Activated CD4-positive, alpha-beta memory T cell treated with anti-CD3 and anti-CD28 coated beads for 36 hours (primary cell): ENCODE results near the gene ITFG1. TPM values are rescaled to one million over a fixed set of nuclear protein-coding genes. Genes with fewer than 3 reads are reported as not detected.
A peak's percentile ranks its signal among the peaks of the same experiment; 100 is the strongest.
"Not testable (repeated sequence)": the region's sequence is repeated elsewhere in the genome, so short reads cannot be mapped to it uniquely, and the experiment has no call there.

Experiments used
- CTCF ChIA-PET: fragments of 350-600 bp; sonication (Branson Sonifier 250); formaldehyde crosslinking; loops from one replicate; lab custom pipeline; 2021; ENCODE audit warnings: antibody characterized with exemption, inconsistent platforms; lab: Charles Lee
- POLR2A ChIA-PET: fragments of 350-600 bp; sonication (Branson Sonifier 250); formaldehyde crosslinking; loops from one replicate; lab custom pipeline; 2021; ENCODE audit warnings: antibody characterized with exemption; lab: Charles Lee
- DNase-seq: peaks from one replicate; pipeline ENCODE4 v3.0.0-alpha.2; 2020
- H3K27ac Mint-ChIP-seq: one replicate; pipeline ENCODE4 v1.8.0; 2021; ENCODE audit warnings: mixed read lengths
- H3K27me3 Mint-ChIP-seq: one replicate; pipeline ENCODE4 v1.8.0; 2021; ENCODE audit warnings: mixed read lengths
- H3K36me3 Mint-ChIP-seq: one replicate; pipeline ENCODE4 v1.8.0; 2021; ENCODE audit warnings: mixed read lengths
- H3K4me1 Mint-ChIP-seq: one replicate; pipeline ENCODE4 v1.8.0; 2021; ENCODE audit warnings: low read depth, mixed read lengths
- H3K4me3 Mint-ChIP-seq: one replicate; pipeline ENCODE4 v1.8.0; 2021; ENCODE audit warnings: mild to moderate bottlenecking, mixed read lengths
- H3K9me3 Mint-ChIP-seq: one replicate; pipeline ENCODE4 v1.8.0; 2021; ENCODE audit warnings: mixed read lengths
- intact Hi-C: fragments of 100-400 bp; cut with micrococcal nuclease; formaldehyde crosslinking; loops from one replicate; pipeline ENCODE4 v1.15.1; 2023
- total RNA-seq, 2 experiments: library from RNA; stranded (reverse); gene quantifications; one replicate each; pipeline ENCODE4 v1.2.3, GENCODE V29; 2021

The ITFG1 gene
- total RNA-seq, 2 experiments from 2014 or later: 20.6 to 22.0 TPM

DNA sequence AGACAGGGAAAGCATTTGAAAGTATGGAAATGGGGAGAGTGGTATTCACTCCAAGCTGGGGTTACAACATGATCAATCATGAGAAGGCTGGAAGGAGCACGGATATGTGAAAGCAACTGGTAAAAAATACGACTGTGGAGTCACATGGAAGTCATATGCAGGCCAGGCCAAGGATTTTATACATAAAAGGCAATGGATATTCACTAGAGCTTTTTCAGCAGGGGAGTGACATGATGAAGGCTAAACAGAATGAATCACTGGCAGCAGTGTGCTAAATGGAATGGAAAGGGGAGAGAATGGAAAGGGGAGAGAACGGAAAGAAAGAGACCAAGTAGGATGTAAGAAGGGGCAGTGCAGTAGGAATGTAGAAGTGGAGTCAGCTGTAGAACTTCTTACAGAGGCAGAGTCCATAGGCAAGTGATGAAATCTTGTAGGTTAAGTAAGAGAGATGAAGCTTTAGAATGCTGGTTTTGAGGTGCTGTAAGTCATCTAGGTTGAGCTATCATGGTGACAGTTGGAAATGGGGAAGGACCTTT is 304.1 kb downstream of the ITFG1 start:
- no peak overlapping the region for H3K27ac Mint-ChIP-seq

DNA sequence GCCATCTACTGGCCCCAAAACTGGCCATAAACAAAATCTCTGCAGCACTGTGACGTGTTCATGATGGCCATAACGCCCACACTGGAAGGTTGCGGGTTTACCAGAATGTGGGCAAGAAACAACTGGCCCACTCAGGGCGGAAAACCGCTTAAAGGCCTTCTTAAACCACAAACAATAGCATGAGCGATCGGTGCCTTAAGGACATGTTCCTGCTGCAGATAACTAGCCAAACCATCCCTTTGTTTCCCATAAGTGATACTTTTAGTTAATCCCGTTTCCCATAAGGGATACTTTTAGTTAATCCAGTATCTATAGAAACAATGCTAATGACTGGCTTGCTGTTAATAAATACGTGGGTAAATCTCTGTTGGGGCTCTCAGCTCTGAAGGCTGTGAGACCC is 308.4 kb downstream of the ITFG1 start:
- H3K4me3 Mint-ChIP-seq, H3K27ac Mint-ChIP-seq, DNase-seq, intact Hi-C loops, H3K27me3 Mint-ChIP-seq, POLR2A ChIA-PET, H3K4me1 Mint-ChIP-seq: not testable (repeated sequence)
- CTCF ChIA-PET: interaction anchor here (1.4 kb wide), 1 partner anchor 8 kb away, joined by 4 read pairs; no protein-coding TSS in a partner anchor
- H3K9me3 Mint-ChIP-seq: peaks cover 19% of the 10 kb centered on the region
- peaks cover 33% of the 10 kb centered on the region for H3K36me3 Mint-ChIP-seq

More for the DNA sequence above, 304.1 kb downstream of the ITFG1 start:
- intact Hi-C loops: no loop called here
- peaks cover 19% of the 10 kb centered on the region for H3K9me3 Mint-ChIP-seq
- ChIA-PET POLR2A (no interaction called here), CTCF (no interaction called here)
- H3K36me3 Mint-ChIP-seq: peaks cover 37% of the 10 kb centered on the region
- H3K4me3 Mint-ChIP-seq: no peak overlapping the region
- no peaks in the 10 kb centered on the region for H3K27me3 Mint-ChIP-seq
- no peak for DNase-seq
- H3K4me1 Mint-ChIP-seq: no peaks in the 10 kb centered on the region

DNA sequence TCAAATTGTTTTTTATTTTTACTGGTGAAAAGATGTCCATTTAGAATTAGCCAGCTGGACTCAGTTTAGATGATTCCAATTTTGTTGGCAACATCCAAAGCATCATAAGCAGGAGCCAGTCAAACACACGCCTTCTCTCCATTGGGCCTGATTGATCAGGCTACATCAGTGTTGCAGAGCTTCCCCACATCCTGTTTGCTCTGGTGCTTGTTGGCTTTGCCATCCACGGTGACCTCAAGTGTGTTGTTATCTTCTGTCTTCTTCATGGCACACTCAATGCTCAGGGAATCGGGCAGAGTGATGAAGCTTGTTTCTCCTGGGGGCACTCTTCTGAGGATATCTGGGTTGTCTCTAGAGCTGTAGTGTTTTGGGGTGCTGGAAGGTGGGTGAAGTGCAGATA is 310.8 kb downstream of the ITFG1 start:
- no peak overlapping the region for H3K27ac Mint-ChIP-seq
- H3K4me1 Mint-ChIP-seq: peaks cover 6% of the 10 kb centered on the region
- H3K9me3 Mint-ChIP-seq: peaks cover 19% of the 10 kb centered on the region
- H3K36me3 Mint-ChIP-seq: peaks cover 24% of the 10 kb centered on the region
- peaks cover 3% of the 10 kb centered on the region for H3K27me3 Mint-ChIP-seq
- no peak for DNase-seq
- intact Hi-C loops: no loop called here
- no peak overlapping the region for H3K4me3 Mint-ChIP-seq
- ChIA-PET POLR2A (no interaction called here), CTCF (no interaction called here)

DNA sequence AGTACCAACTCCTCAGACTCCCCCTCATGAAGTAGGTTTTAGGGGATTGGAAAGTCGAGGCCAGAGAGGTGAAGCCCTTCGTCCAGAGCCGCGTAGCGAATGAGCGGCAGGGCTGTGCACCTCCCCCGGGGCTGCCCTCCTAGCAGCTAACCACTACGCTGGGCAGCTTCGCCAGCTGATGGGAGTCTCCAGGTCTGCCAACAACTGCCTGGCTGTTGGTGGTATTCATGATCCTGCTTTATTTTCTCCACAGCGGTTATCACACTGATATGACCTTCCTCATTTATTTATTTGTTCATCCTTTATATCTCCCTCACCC is 316.3 kb downstream of the ITFG1 start:
- intact Hi-C loops: loop anchor here (1.0 to 5.0 kb wide), 6 partner anchors 107 to 1488 kb away; partner anchors contain the start of genes ORC6 and VPS35
- no peak for DNase-seq
- H3K4me1 Mint-ChIP-seq: peaks cover 27% of the 10 kb centered on the region
- H3K27ac Mint-ChIP-seq: no peak overlapping the region
- peaks cover 6% of the 10 kb centered on the region for H3K27me3 Mint-ChIP-seq
- no peaks in the 10 kb centered on the region for H3K9me3 Mint-ChIP-seq
- POLR2A ChIA-PET: interaction anchor here (0.9 to 3.5 kb wide), 3 partner anchors 35 to 454 kb away, joined by 3 to 22 read pairs (median 4); partner anchors contain the start of gene DNAJA2
- H3K4me3 Mint-ChIP-seq: peak overlapping the region; percentile 68
- peaks cover 1% of the 10 kb centered on the region for H3K36me3 Mint-ChIP-seq
- CTCF ChIA-PET: interaction anchor here (0.9 to 6.2 kb wide), 20 partner anchors 8 to 1022 kb away, joined by 3 to 113 read pairs (median 5); partner anchors contain the start of genes ABCC12, DNAJA2, ITFG1 and PHKB

DNA sequence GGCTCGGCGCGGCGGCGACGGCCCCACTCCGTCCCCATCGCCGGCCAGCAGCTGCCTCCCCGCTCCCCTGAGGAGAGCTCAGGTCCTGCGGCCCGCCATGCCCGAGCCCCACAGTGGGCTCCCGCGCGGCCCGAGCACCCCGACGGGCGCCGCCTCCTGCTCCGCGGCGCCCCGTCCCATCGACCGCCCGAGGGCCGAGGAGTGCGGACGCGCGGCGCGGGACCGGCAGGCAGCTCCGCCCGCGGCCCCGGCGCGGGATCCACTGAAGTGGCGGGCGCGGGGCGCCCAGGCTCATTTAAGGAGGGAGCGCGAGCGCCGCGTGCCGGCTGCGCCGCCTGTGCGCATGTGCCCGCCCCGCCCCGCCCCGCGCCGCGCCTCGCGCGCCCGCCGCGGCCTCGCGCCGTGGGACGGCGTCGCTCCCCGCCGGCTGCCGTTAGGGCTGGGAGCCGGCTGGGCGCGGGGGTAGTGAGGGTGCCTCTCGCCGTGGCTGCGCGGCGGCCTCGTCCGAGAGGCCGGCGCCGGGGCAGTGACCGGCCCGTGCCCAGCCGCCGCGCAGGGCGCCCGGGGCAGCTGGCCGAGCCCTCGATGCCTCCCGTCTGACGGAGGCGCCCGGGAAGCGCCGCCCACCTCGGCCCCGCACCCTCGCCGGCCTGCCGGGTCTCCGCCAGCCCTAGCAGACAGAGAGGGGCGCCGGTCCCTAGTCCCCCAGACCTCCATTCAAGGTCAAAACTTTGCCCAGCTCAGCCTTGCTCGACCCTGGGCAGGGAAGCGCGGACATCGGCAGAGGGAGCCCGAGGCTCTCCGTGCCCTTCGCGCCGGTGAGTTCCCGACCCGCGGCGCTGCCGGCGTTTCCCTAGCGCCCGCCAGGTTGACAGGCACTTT is 316.9 kb downstream of the ITFG1 start, which contains the start of gene NETO2:
TSS of gene NETO2 (minus strand) at position 269 of the 882 bp plus-strand sequence. CDS start 333 bp downstream, outside the sequence.
- CTCF ChIA-PET: interaction anchor here (0.7 to 6.2 kb wide), 27 partner anchors 14 to 1486 kb away, joined by 3 to 113 read pairs (median 5); partner anchors contain the start of genes ABCC12, DNAJA2, ITFG1 and PHKB
- Mint-ChIP-seq H3K36me3 (peaks cover 1% of the 10 kb centered on the region), H3K27ac (peak within 1 kb of the TSS; percentile 49), H3K27me3 (peaks cover 6% of the 10 kb centered on the region), H3K9me3 (no peaks in the 10 kb centered on the region), H3K4me3 (peak within 1 kb of the TSS; percentile 68), H3K4me1 (peaks cover 33% of the 10 kb centered on the region)
- DNase-seq: peak; percentile 73
- intact Hi-C loops: loop anchor here (1.0 to 5.0 kb wide), 11 partner anchors 107 to 1488 kb away; partner anchors contain the start of genes C16orf87, ORC6 and VPS35
- POLR2A ChIA-PET: interaction anchor here (0.8 to 3.5 kb wide), 6 partner anchors 30 to 1013 kb away, joined by 3 to 22 read pairs (median 4); partner anchors contain the start of gene DNAJA2

DNA sequence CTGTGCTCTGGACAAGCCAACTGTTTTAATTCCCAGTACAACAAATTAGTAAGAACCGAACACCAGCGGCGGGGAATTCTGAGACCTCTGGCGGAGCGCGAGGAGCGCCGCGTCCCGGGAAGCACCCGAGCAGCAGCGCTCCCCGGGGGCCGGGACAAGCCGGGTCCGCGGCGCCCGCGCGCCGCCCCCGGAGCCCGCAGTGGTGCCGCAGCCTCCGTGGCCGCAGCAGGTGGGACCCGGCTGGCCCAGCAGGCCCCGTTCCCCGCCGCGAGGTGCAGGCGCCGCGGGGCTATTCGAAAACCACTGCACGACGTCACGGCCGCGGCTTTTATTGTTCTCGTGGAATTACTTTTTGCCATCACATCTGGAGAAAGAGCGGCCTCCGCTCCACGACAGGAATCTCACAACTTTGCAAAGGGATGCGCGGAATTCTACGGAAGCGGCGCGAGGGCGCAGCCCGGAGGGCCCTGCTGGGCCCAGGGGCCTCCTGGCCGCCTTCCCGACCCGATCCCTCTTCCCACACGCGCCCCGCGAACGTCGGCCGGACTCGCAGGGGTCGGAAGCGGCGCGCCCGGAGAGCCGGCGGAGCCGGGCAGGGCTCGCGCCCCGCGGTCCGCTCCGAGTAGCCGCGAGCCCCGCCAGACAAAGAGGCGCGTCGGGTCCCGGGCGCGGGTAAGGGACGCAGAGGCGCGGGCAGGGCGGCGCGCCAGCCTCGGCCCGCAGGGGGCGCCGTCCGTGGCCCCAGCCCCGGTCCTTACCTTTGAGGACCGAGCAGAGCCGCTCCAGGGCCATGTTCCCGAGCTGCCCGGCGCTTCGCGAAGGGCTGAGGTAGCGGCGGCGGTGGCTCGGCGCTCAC is 317.8 kb downstream of the ITFG1 start:
- Mint-ChIP-seq H3K36me3 (peaks cover 3% of the 10 kb centered on the region), H3K4me3 (peak overlapping the region; percentile 78), H3K4me1 (peaks cover 41% of the 10 kb centered on the region), H3K9me3 (no peaks in the 10 kb centered on the region), H3K27ac (peak overlapping the region; percentile 49), H3K27me3 (peaks cover 6% of the 10 kb centered on the region)
- DNase-seq: peak; percentile 80
- CTCF ChIA-PET: interaction anchor here (0.7 to 6.2 kb wide), 31 partner anchors 21 to 1023 kb away, joined by 3 to 113 read pairs (median 6); partner anchors contain the start of genes ABCC12, DNAJA2, ITFG1 and PHKB
- POLR2A ChIA-PET: interaction anchor here (0.7 to 3.5 kb wide), 7 partner anchors 26 to 1014 kb away, joined by 3 to 22 read pairs (median 5); partner anchors contain the start of gene DNAJA2
- intact Hi-C loops: loop anchor here (1.0 to 5.0 kb wide), 11 partner anchors 29 to 1489 kb away; partner anchors contain the start of genes C16orf87, ORC6 and VPS35

DNA sequence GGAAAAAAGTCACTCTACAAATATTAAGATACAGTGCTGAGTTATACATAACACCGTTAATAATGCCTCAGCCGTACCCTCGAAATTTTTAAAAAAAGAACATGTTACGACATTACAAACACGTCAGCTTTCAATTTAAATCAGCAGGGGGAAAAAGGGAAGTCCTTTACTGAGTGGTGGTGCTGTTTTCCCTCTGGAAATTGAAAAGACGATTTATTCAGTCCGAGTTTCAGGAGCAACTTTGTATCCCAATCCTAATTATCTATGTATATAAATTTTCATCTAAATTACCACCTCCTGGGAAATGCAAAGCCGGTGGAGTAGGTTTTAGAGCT is 318.4 kb downstream of the ITFG1 start:
- Mint-ChIP-seq H3K4me3 (peak overlapping the region; percentile 78), H3K27me3 (peaks cover 6% of the 10 kb centered on the region), H3K36me3 (peaks cover 3% of the 10 kb centered on the region), H3K4me1 (peaks cover 47% of the 10 kb centered on the region), H3K27ac (peak overlapping the region; percentile 49), H3K9me3 (no peaks in the 10 kb centered on the region)
- intact Hi-C loops: loop anchor here (1.0 to 5.0 kb wide), 8 partner anchors 28 to 1490 kb away; partner anchors contain the start of genes C16orf87, ORC6 and VPS35
- CTCF ChIA-PET: interaction anchor here (0.7 to 6.2 kb wide), 30 partner anchors 10 to 1481 kb away, joined by 3 to 113 read pairs (median 6); partner anchors contain the start of genes ABCC12, DNAJA2, ITFG1 and PHKB
- POLR2A ChIA-PET: interaction anchor here (0.7 to 3.5 kb wide), 4 partner anchors 25 to 169 kb away, joined by 3 to 22 read pairs (median 12); partner anchors contain the start of gene DNAJA2
- no peak for DNase-seq

DNA sequence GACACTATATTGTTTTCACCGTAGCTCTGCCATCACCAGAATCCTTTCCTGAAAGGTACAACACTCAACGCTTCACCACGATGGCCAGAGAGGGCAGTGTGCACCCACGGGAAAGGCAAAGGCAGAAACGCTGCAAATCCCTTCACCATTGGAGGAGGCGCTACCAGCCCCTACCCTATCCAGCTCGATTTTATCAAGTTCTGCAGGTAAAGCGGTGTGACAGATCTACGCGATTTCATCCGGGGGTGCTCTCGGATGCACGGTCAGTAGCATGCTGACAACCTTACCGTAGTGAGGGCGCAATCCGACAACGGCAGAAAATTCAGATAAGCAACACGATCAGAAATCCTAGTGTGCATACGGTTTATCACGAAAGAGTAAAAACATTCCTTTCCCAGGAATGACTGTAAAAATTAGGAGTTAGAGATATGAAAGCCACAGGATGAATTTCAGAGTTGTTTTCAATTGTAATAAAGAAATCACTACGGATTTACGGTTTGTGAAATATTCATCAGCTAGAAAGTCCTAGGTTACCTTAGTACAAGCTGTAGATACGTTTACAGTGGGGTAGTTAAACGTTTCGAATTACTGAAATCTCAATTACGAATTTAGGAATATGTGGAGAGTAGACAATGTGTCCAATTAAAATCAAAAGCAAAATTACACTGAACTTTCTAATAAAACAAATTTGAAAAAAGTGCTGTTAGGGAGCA is 318.9 kb downstream of the ITFG1 start:
- ChIA-PET POLR2A (interaction anchor here (0.7 to 3.5 kb wide), 5 partner anchors 25 to 320 kb away, joined by 3 to 22 read pairs (median 11); partner anchors contain the start of genes DNAJA2 and PHKB), CTCF (interaction anchor here (0.6 to 6.2 kb wide), 62 partner anchors 9 to 1481 kb away, joined by 3 to 113 read pairs (median 4); partner anchors contain the start of genes ABCC12, DNAJA2, ITFG1 and PHKB)
- Mint-ChIP-seq H3K27ac (peak overlapping the region; percentile 49), H3K9me3 (no peaks in the 10 kb centered on the region), H3K4me1 (peaks cover 52% of the 10 kb centered on the region), H3K27me3 (peaks cover 6% of the 10 kb centered on the region), H3K4me3 (peak overlapping the region; percentile 78), H3K36me3 (peaks cover 3% of the 10 kb centered on the region)
- intact Hi-C loops: loop anchor here (1.0 to 5.0 kb wide), 11 partner anchors 28 to 1490 kb away; partner anchors contain the start of genes C16orf87, ITFG1, ORC6 and PHKB
- DNase-seq: peak; percentile 92

DNA sequence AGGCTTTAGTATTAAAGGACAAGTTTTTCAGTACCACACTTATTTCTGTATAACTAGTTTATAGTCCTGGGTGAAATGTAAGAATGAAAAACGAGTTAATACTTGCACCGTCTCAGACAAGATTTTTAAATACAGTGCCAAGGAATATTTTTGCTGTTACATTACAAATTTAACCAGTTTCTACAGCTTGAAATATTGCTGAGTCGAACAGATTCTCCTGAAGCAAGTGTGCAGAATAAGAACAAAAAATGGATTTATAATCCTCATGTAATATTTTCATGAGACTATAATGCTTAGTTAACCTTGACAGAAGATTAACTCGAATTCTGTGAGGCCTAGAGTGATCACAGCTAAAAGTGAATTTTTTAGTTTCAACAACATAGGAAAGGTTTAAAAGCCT is 320.2 kb downstream of the ITFG1 start:
- peaks cover 59% of the 10 kb centered on the region for H3K4me1 Mint-ChIP-seq
- no peak for DNase-seq
- intact Hi-C loops: loop anchor here (1.0 to 5.0 kb wide), 8 partner anchors 123 to 1492 kb away; partner anchors contain the start of genes ITFG1, ORC6, PHKB and VPS35
- ChIA-PET CTCF (interaction anchor here (0.9 to 6.2 kb wide), 15 partner anchors 8 to 1025 kb away, joined by 3 to 113 read pairs (median 4); partner anchors contain the start of gene ABCC12), POLR2A (interaction anchor here (2.0 kb wide), 1 partner anchor 103 kb away, joined by 11 read pairs; no protein-coding TSS in a partner anchor)
- H3K4me3 Mint-ChIP-seq: no peak overlapping the region
- H3K36me3 Mint-ChIP-seq: peaks cover 3% of the 10 kb centered on the region
- peaks cover 4% of the 10 kb centered on the region for H3K27me3 Mint-ChIP-seq
- H3K9me3 Mint-ChIP-seq: no peaks in the 10 kb centered on the region
- H3K27ac Mint-ChIP-seq: no peak overlapping the region
